Cardiac muscle cell (in vitro differentiated cells and primary cell): Measurements from ENCODE around the gene KRT77. TPM values are rescaled to one million over a fixed set of nuclear protein-coding genes. Genes with fewer than 3 reads are reported as not detected.

ENCODE experiments used
- DNase-seq, 2 donors: peaks; one replicate each; pipeline versions ENCODE4 v3.0.0 to v3.0.0-alpha.2; 2010 to 2017; ENCODE audit warnings: low read depth in 1 of 2, low spot score in 1 of 2
- H3K27ac ChIP-seq: fragments of 200-600 bp; sonication (generic); 2 replicates; pipeline ENCODE4 v1.5.1; 2016
- H3K27me3 ChIP-seq: fragments of 200-600 bp; sonication (generic); 2 replicates; pipeline ENCODE4 v1.6.0; 2016; ENCODE audit warnings: control low read depth
- H3K36me3 ChIP-seq: fragments of 200-600 bp; sonication (generic); 2 replicates; pipeline ENCODE4 v1.5.1; 2016; ENCODE audit warnings: control low read depth
- H3K4me1 ChIP-seq: fragments of 200-600 bp; sonication (generic); 2 replicates; pipeline ENCODE4 v1.8.1; 2017; ENCODE audit warnings: low read depth, mild to moderate bottlenecking, mixed run types
- H3K4me3 ChIP-seq: fragments of 200-600 bp; sonication (generic); 2 replicates; pipeline ENCODE4 v1.5.1; 2016; ENCODE audit warnings: mild to moderate bottlenecking
- H3K9me3 ChIP-seq: fragments of 200-600 bp; sonication (generic); 2 replicates; pipeline ENCODE4 v1.5.1; 2017; ENCODE audit warnings: low read depth, mild to moderate bottlenecking, control low read depth
- polyA plus RNA-seq: library from polyadenylated mRNA; unstranded; fragments of >200 nt; fragmentation: Nextera tagmentation; extraction: Ambion mirVana; gene quantifications from 2 replicates; pipeline ENCODE4 v1.2.1, GENCODE V29; 2016
- total RNA-seq: library from RNA; depleted of rRNA; stranded (reverse); fragments of >200 nt; gene quantifications from 2 replicates; pipeline ENCODE4 v1.2.3, GENCODE V29; 2016
- TF ChIP-seq, protein P1 (sequence below): IDR thresholded peaks from 2 replicates; pipeline ENCODE4 v1.5.1; 2012; ENCODE audit warnings: low read depth, mild to moderate bottlenecking, low read length

Gene KRT77
- total and polyA plus RNA-seq, 2 experiments from 2014 or later, result not detected

DNA sequence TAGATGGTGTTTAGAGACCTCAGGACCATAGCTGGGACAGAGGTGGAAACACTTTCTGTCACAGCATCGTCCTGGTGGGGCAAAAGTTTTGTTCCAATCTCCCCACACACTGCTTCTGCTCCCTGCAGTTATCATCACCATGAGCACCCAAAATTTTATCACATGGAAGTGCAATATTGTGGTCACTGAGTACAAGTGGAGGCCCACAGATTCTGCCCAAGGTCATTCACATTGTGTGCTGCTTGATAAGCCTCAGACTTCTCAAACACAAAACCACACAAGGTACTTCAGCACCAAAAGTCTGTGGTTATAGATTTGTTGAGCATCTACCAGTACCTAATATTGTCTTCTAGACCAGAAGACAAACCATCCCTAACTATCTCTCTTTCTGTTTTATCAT lies 554 bp upstream of the KRT77 start:
- Histone ChIP-seq H3K27ac (no peak overlapping the region), H3K36me3 (no peaks in the 10 kb centered on the region), H3K27me3 (peaks cover 4% of the 10 kb centered on the region), H3K4me3 (no peak overlapping the region), H3K4me1 (peaks cover 15% of the 10 kb centered on the region), H3K9me3 (no peaks in the 10 kb centered on the region)
- no peak for DNase-seq
- TF ChIP-seq, protein P1, sequence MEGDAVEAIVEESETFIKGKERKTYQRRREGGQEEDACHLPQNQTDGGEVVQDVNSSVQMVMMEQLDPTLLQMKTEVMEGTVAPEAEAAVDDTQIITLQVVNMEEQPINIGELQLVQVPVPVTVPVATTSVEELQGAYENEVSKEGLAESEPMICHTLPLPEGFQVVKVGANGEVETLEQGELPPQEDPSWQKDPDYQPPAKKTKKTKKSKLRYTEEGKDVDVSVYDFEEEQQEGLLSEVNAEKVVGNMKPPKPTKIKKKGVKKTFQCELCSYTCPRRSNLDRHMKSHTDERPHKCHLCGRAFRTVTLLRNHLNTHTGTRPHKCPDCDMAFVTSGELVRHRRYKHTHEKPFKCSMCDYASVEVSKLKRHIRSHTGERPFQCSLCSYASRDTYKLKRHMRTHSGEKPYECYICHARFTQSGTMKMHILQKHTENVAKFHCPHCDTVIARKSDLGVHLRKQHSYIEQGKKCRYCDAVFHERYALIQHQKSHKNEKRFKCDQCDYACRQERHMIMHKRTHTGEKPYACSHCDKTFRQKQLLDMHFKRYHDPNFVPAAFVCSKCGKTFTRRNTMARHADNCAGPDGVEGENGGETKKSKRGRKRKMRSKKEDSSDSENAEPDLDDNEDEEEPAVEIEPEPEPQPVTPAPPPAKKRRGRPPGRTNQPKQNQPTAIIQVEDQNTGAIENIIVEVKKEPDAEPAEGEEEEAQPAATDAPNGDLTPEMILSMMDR, result no peak

DNA sequence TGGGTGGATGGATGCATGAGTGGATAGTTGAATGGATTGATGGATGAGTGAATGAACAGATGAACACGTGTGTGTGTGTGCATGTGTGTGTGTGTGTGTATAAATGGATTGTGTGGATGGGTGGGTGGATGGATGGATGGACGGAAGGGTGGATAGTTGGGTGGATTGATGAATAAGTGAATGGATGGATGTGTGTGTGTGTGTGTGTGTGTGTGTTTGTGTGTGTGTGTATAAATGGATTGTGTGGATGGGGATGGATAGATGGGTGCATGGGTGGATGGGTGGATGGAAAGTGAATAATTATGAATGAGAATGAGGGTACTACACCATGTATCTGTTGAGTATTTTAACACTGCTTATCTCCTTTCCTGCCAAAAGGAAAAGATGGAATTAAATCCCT lies 986 bp downstream of the KRT77 start:
- no peak overlapping the region for H3K27ac ChIP-seq

DNA sequence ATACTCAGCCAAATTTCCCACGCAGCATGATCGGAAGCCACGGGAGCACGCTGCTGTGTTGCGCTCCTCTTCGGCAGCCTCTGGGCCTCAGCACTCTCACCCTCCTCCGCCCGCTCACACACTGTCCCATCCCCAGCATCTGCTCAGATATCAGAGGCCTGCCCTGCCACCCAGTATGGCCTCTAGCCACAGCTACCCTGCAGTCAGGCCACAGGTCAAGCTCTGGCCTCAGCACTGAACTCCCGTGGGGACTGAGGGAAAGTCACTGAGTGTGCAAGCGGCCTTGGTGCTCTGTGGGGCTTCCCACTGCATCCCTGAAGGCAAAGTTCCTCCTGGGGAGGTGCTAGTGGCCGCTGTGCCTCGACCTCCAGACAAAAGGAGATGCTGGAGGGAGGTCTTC lies 2.0 kb downstream of the KRT77 start:
- TF ChIP-seq, protein P1, result no peak
- no peak for DNase-seq
- peaks cover 24% of the 10 kb centered on the region for H3K4me1 ChIP-seq
- no peak overlapping the region for H3K27ac ChIP-seq
- H3K4me3 ChIP-seq, result no peak overlapping the region
- no peaks in the 10 kb centered on the region for H3K36me3 ChIP-seq
- no peaks in the 10 kb centered on the region for H3K9me3 ChIP-seq
- H3K27me3 ChIP-seq, result peaks cover 4% of the 10 kb centered on the region

More for the DNA sequence above, 986 bp downstream of the KRT77 start:
- Histone ChIP-seq H3K4me3 (no peak overlapping the region), H3K27me3 (peaks cover 4% of the 10 kb centered on the region), H3K36me3 (no peaks in the 10 kb centered on the region), H3K4me1 (peaks cover 24% of the 10 kb centered on the region), H3K9me3 (no peaks in the 10 kb centered on the region)
- TF ChIP-seq, protein P1, result no peak
- no peak for DNase-seq

DNA sequence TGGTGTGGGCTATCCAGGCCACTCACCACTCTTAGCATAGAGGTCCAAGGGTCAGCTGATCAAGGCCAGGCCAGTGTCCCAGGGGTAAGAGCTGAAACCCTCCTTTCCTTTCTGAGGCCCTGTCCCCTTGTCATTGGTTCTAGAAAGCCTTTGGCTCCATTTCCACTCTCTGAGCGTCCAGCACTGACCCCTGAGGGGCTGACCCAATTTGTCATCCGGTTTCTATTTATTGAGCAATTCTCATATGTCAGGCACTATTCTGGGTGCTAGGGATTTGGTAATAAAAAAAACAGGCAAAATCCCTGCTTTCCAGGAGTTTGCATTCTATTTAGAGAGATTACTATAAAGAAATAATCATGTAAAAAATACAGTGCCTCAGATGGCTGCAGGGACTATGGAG lies 3.4 kb downstream of the KRT77 start:
- H3K9me3 ChIP-seq, result no peaks in the 10 kb centered on the region
- H3K36me3 ChIP-seq, result no peaks in the 10 kb centered on the region
- H3K27me3 ChIP-seq, result peaks cover 4% of the 10 kb centered on the region
- TF ChIP-seq, protein P1, result no peak
- no peak overlapping the region for H3K27ac ChIP-seq
- H3K4me3 ChIP-seq, result no peak overlapping the region
- peaks cover 24% of the 10 kb centered on the region for H3K4me1 ChIP-seq
- DNase-seq, result no peak

DNA sequence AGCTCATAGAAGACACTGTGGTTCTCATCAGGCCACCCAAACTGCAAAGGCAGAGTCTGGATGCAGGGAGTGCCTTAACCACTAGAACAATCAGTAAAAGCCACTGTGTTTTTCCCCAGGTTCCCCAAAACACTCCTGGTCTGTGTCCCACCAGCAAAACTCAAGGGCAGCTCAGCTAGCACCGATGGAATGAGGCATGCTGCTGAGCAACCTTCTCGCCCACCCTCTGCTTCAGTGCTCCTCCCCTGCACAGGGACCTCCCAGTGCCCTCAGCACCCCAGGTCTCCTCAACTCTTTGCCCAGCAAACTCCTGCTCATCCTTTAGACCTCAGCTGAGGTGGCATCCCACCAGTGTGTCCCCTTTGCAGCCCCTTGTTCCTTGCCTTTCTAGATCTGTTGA lies 4.0 kb downstream of the KRT77 start:
- no peak for DNase-seq
- TF ChIP-seq, protein P1, result no peak
- Histone ChIP-seq H3K36me3 (no peaks in the 10 kb centered on the region), H3K4me3 (no peak overlapping the region), H3K4me1 (peaks cover 24% of the 10 kb centered on the region), H3K27me3 (peaks cover 4% of the 10 kb centered on the region), H3K27ac (peak overlapping the region; percentile 87), H3K9me3 (no peaks in the 10 kb centered on the region)
